Rectal smooth muscle tissue (tissue), 1 donor: Measurements from ENCODE around the gene SMIM14.

Source experiments
- H3K27ac ChIP-seq: one replicate; pipeline ENCODE4 v1.7.0; 2013; ENCODE audit warnings: low read depth, low read length, inconsistent platforms
- H3K27me3 ChIP-seq: one replicate; pipeline ENCODE4 v1.7.0; 2013; ENCODE audit warnings: low read length; ENCODE audit not compliant: control insufficient read depth, insufficient read depth
- H3K36me3 ChIP-seq: one replicate; pipeline ENCODE4 v1.7.0; 2013; ENCODE audit warnings: low read length; ENCODE audit not compliant: control insufficient read depth, insufficient read depth
- H3K4me1 ChIP-seq: one replicate; pipeline ENCODE4 v1.7.0; 2013; ENCODE audit warnings: low read length; ENCODE audit not compliant: control insufficient read depth, insufficient read depth
- H3K4me3 ChIP-seq: one replicate; pipeline ENCODE4 v1.7.0; 2013; ENCODE audit warnings: low read length
- H3K9ac ChIP-seq: one replicate; pipeline ENCODE4 v1.7.0; 2013; ENCODE audit warnings: low read length

Gene SMIM14

DNA sequence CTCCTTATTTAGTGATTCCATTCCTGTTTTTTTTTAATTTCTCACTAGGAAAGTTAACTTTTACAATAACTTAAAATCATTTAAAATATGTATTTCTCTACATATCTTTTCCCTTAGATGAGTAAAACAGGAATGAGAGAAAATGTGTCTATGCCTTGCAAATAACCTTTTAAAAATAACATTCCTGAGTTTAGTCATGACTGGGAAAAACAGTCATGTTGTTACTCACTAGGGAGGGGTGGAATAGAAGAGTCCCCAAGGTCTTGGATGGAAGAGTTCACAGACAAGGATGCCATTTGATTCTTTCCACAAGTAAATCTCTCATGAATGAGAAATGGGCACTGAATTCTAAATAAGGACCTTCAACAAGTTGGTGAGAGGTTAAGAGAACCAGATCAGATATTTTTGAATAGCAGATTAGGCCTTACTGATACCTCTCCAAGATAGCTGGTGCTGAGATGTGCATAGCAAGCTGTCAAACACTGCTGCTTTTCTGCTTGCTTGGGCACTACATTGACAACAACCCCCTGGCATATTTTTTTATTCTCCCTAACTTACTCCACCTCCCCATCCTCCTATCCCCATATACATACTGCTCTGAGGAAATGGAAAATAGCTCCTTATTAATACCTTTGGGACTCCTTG is 136.5 kb downstream of the SMIM14 start:
- Histone ChIP-seq H3K27me3 (no peaks in the 10 kb centered on the region), H3K4me3 (no peak overlapping the region), H3K9ac (no peak overlapping the region), H3K27ac (no peak overlapping the region), H3K36me3 (peaks cover 17% of the 10 kb centered on the region), H3K4me1 (no peaks in the 10 kb centered on the region)

DNA sequence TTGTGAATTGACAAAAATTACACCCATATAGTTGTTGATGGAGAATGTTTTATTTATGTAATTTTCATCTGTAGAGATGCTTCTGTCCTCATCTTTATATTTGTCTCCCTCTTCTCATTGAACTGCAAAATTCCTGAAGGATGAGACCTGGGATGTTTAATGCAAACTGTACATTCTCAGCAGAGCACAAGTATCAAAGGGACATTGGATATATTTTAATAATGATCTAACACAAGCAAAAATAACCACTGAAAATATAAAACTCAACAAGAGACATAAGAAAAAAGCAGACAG is 140.0 kb downstream of the SMIM14 start:
- Histone ChIP-seq H3K36me3 (peaks cover 5% of the 10 kb centered on the region), H3K27ac (no peak overlapping the region), H3K4me3 (no peak overlapping the region), H3K27me3 (no peaks in the 10 kb centered on the region), H3K4me1 (no peaks in the 10 kb centered on the region), H3K9ac (no peak overlapping the region)

DNA sequence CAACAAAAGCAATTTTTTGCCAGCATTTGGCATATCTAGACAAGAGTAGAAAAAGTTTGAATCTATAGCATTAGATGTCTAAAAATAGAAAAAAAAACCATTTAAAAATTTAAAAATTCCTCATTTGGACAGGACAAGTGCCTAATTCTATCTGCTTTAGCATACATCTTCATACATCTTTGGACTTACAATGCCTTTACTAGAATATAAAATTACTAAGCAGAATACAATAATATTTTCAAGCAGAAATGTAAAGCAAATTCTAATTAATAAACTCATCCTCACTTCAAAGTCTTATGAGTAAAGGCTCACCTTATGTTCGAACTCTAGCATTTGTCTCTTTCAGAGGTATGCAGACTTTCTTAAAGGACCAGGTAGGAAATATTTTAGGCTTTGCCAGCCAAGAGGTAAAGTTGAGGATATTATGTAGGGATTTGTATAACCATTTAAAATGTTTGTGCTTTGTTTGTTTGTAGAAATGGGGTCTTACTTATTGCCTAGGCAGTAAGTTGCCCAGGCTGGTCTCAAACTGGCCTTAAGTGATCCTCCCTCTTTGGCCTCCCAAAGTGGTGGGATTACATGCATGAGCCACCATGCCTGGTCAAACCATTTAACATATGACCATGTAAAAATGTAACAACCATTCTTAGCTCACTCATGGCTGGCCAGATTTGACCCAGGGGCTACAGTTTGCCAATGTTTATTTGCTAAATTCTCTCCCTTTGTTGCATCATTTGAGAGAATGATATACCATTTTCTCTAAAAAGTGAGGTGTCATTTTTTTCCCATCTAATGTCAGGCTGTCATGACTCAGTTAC is 140.5 kb downstream of the SMIM14 start:
- Histone ChIP-seq H3K9ac (no peak overlapping the region), H3K27ac (no peak overlapping the region), H3K4me3 (no peak overlapping the region), H3K4me1 (no peaks in the 10 kb centered on the region), H3K27me3 (no peaks in the 10 kb centered on the region), H3K36me3 (peaks cover 5% of the 10 kb centered on the region)
